GM13977 (cell line): Measurements from ENCODE around the gene CTU2.

Source experiments
- DNase-seq: peaks from one replicate; pipeline ENCODE4 v3.0.0; 2012; ENCODE audit warnings: low spot score
- in situ Hi-C: fragments of 300-500 bp; cut with MboI; formaldehyde crosslinking; loops from one replicate; pipeline ENCODE4 v1.12.0; 2022; ENCODE audit warnings: low sequenced_read_pairs, low pct_unique_long_range_greater_than_20kb, mixed read lengths, inconsistent platforms; ENCODE audit not compliant: unreplicated experiment
- TF ChIP-seq, protein P1 (sequence below): IDR thresholded peaks from 2 replicates; pipeline ENCODE4 v1.5.1; 2012; ENCODE audit warnings: mild to moderate bottlenecking, control low read depth; ENCODE audit not compliant: insufficient read depth; ENCODE audit errors: extremely low read depth, missing control alignments

CTU2 gene

DNA sequence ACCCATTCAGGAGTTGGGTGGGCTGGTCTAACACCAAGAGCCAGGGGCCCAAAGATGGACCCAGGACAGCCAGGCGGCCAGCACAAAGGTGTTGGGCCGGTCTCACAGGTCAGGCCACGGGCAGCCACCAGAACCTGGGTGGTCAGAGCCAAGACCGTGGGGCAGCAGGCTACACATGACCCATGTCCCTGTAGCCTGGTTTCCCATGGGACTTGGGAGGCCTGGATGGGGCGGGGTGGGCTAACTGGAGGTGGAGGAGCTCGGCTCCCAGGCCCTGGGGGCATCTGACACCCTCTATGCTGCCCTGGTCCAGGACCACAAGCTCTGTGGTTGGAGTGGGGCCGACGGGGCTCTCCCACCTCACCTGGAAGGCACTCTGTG is 17.2 kb downstream of the CTU2 start:
- TF ChIP-seq, protein P1, sequence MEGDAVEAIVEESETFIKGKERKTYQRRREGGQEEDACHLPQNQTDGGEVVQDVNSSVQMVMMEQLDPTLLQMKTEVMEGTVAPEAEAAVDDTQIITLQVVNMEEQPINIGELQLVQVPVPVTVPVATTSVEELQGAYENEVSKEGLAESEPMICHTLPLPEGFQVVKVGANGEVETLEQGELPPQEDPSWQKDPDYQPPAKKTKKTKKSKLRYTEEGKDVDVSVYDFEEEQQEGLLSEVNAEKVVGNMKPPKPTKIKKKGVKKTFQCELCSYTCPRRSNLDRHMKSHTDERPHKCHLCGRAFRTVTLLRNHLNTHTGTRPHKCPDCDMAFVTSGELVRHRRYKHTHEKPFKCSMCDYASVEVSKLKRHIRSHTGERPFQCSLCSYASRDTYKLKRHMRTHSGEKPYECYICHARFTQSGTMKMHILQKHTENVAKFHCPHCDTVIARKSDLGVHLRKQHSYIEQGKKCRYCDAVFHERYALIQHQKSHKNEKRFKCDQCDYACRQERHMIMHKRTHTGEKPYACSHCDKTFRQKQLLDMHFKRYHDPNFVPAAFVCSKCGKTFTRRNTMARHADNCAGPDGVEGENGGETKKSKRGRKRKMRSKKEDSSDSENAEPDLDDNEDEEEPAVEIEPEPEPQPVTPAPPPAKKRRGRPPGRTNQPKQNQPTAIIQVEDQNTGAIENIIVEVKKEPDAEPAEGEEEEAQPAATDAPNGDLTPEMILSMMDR, result no peak
- in situ Hi-C loops, result no loop called here
- no peak for DNase-seq

DNA sequence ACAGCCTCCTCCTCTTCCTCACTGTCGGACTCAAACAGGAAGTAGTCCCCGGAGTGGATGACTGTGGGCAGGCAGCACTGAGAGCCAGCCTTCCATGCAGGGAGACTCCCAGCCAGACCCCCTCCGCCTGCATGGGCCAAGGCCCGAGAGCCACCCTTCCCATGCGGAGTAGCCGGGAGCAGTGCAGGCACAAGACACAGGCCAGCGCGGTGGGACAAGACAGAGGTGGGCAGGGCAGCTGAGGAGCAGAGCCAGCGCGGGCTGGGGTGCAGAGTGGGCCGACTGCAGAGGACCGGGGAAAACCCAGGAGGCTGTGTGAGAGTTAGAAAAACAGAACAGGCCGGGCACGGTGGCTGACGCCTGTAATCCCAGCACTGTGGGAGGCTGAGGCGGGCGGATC is 17.6 kb downstream of the CTU2 start:
- DNase-seq, result no peak
- TF ChIP-seq, protein P1, result no peak
- in situ Hi-C loops, result no loop called here

DNA sequence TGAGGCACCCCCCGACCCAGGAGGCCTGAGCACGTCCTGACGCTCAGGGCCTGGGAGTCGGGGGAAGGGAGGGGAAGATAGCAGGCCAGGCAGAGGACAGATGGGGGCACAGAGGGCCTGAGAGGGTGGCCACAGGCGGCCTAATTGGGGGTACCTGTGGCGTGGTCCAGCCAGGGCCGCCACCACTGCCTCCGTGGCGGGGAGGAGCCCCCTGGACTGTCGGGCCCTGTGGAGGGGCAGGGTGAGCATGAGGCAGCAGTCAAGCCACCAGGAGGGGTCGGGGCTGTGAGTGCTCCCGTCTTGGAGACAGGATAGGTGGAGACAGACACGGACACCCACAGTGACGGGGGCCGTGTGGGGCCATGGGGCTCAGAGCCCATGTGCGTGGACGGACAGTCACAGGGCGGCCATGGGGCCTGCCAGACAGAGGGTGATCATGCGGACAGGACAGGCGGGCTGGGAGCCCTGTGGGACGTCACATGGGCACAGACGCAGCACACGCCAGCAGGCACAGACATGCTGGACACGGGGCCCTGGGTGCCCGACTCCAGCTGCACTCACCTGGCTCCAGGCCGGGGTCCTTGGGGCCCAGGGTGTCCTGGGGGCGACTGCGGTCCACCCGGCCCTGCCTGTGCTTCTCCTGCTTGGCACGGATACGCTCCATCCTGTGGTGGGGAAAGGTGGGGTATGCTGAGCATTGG is 18.7 kb downstream of the CTU2 start:
- no peak for DNase-seq
- in situ Hi-C loops, result no loop called here
- TF ChIP-seq, protein P1, result no peak

DNA sequence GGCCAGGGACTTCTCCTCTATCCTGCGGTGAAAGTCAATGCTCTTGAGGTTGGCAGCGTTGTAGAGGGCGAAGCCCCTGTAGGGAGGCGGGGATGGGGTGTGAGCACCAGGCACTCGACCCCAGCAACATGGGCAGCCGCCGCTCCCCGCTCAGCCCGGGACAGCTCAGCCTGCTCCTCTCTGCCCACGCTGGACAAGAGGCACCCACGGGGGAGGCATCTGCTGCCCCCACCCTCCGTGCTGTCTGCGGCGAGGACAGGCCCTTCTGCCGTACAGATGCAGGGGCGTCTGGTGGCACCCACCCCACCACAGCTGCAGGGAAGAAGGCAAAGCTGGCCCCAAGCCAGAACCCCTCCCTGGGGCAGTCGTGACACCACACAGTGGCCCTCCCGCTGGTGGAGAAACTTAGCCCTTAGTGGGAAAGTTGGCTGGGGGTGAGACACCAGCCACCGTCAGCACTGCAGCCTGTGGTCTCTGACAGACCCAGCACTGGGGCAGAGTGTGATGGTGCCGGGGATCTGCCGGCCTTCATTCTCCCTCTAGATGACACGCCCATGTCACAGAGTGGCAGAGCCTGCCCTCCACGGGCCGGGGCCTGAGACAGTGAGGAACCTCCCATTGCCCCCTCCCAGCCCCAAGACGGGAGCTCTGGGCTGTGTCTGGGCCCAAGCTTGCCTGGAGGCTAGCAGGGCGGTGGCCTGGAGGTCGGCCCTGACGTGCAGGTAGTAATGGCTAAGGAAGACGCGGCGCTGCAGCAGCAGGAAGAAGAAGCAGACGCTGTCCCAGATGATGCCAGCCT is 19.5 kb downstream of the CTU2 start:
- in situ Hi-C loops, result no loop called here
- no peak for DNase-seq
- TF ChIP-seq, protein P1, result no peak

DNA sequence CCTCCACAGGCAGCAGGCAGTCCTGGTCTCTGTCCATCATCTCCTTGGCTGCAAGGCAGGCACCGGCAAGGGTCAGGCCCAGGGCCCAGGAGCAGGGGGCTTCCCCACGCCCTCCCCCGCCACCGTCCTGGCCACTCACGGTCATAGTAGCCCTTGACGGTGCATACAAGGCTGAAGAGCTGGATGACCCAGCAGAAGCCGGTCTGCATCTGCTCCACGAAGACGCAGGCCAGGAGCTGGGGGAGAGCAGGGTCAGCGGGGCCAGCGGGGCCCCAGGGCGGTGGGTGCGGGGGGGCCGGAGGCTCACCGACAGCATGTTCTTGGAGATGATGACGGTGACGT is 20.1 kb downstream of the CTU2 start:
- TF ChIP-seq, protein P1, result no peak
- DNase-seq, result no peak
- in situ Hi-C loops, result no loop called here

DNA sequence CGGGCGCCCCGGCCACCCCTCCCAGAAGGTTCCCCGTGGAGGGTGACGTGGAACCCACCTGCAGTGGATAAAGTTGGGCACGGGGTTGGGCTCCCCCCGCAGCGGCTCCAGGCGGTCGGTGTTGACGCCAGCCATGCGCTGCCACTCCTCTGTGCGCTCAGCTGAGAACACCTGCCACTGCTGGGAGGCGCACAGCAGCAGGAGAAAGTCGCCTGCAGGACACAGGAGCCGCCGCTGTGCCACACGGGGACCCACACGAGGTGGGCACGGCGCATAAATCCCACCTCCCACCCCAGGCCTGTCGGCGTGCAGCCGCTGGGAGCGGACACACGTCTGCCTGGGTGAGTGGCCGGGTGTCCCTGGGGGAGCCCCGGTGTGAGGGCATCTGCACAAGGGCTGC is 20.7 kb downstream of the CTU2 start:
- DNase-seq, result no peak
- TF ChIP-seq, protein P1, result no peak
- in situ Hi-C loops, result no loop called here
